BJ (cell line): ENCODE data around the gene RALB. TPM values are rescaled to one million over a fixed set of nuclear protein-coding genes. Genes with fewer than 3 reads are reported as not detected.

Experiments used
- CTCF ChIA-PET: fragments of 350-600 bp; formaldehyde crosslinking; extraction: SDS; loops from one replicate; lab custom pipeline; 2021; ENCODE audit warnings: antibody characterized with exemption, inconsistent platforms; lab: Yijun Ruan, JAX
- POLR2A ChIA-PET: fragments of 300-600 bp; sonication (Branson Sonifier 250); formaldehyde crosslinking; extraction: SDS; loops from one replicate; lab custom pipeline; 2021; ENCODE audit warnings: antibody characterized with exemption; lab: Charles Lee
- DNase-seq: peaks from one replicate; pipeline ENCODE4 v3.0.0-alpha.2; 2011; ENCODE audit warnings: low read depth
- H3K27me3 ChIP-seq: 2 replicates; pipeline ENCODE4 v1.6.0; 2011; ENCODE audit warnings: low read length; ENCODE audit not compliant: control insufficient read depth, insufficient read depth
- H3K36me3 ChIP-seq: 2 replicates; pipeline ENCODE4 v1.5.1; 2011; ENCODE audit warnings: low read length; ENCODE audit not compliant: control insufficient read depth, insufficient read depth
- H3K4me3 ChIP-seq: 2 replicates; pipeline ENCODE4 v1.5.1; 2011; ENCODE audit warnings: low read depth, mild to moderate bottlenecking, control low read depth, low read length
- polyA plus RNA-seq: library from polyadenylated mRNA; depleted of rRNA; stranded (reverse); fragments of >200 nt; gene quantifications from 2 replicates; pipeline ENCODE4 v1.2.3, GENCODE V29; 2011
- TF ChIP-seq, protein P1 (sequence below): IDR thresholded peaks from 2 replicates; pipeline ENCODE4 v1.5.1; 2011; ENCODE audit warnings: low read depth, mild to moderate bottlenecking, control low read depth, inconsistent platforms, low read length, moderate library complexity; ENCODE audit not compliant: insufficient read depth

The RALB gene
- polyA plus RNA-seq, 1 experiment, result 33.3 TPM

- POLR2A ChIA-PET, result interaction anchor here (0.6 kb wide), 1 partner anchor 355 kb away, joined by 3 read pairs; no protein-coding TSS in a partner anchor
- Histone ChIP-seq H3K27me3 (peaks cover 15% of the 10 kb centered on the region), H3K4me3 (no peak overlapping the region), H3K36me3 (no peaks in the 10 kb centered on the region)
- CTCF ChIA-PET, result interaction anchor here (0.8 to 1.8 kb wide), 5 partner anchors 10 to 347 kb away, joined by 3 to 16 read pairs (median 3); no protein-coding TSS in a partner anchor
- TF ChIP-seq, protein P1, sequence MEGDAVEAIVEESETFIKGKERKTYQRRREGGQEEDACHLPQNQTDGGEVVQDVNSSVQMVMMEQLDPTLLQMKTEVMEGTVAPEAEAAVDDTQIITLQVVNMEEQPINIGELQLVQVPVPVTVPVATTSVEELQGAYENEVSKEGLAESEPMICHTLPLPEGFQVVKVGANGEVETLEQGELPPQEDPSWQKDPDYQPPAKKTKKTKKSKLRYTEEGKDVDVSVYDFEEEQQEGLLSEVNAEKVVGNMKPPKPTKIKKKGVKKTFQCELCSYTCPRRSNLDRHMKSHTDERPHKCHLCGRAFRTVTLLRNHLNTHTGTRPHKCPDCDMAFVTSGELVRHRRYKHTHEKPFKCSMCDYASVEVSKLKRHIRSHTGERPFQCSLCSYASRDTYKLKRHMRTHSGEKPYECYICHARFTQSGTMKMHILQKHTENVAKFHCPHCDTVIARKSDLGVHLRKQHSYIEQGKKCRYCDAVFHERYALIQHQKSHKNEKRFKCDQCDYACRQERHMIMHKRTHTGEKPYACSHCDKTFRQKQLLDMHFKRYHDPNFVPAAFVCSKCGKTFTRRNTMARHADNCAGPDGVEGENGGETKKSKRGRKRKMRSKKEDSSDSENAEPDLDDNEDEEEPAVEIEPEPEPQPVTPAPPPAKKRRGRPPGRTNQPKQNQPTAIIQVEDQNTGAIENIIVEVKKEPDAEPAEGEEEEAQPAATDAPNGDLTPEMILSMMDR, result no peak
- DNase-seq, result no peak
Observed at GRCh38 chr2:120323214-120323613, 70.6 kb downstream of the RALB start.

DNA sequence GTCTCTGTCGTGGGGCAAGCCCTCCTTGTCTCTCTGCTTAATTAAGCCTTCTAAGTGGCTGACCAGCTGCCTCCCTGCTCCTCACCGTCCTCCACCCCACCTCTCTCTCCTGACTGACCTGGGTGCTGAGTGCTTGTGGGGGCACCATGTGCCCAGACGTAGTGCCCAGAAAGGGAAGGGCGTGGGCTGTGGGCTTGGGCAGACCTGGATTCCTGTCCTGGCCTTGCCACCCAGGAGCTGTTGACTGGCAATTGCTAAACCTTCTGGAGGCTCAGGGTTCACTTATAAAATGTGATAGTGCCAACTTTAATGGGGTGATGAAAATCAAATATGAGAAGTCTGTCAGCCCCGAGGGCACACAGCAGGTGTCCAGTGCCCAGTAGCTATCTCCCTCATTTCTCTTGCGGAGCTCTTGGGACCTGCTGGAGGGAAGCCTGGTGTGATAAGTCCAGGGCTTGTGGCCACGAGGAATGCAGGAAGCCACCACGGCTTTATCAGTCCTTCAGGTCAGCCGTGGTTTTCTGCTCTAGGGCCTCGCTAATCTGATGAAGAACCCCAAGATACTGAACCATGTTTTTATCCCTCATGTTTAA, 71.3 kb downstream of the RALB start:
- CTCF ChIA-PET, result interaction anchor here (0.8 to 1.8 kb wide), 7 partner anchors 10 to 357 kb away, joined by 3 to 16 read pairs (median 3); no protein-coding TSS in a partner anchor

DNA sequence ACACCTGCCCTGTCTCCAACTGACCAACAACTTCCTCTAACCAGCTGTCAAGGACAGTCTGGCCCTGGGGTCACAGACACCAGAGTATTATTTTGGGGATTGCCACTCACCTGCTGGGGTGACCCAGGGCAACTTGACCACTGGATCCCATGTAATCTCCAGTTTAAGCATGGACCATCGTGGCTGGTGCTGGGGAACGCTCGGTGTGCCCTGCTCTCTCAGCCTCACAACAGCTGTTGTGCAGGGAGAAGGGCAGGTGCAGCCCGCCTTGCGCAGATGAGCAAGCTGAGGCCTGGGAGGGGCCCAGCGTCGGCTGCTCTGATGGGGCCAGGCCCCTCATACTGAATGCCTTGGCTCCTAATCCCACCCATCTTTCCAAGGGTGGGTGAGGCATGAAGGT, 72.3 kb downstream of the RALB start:
- ChIA-PET CTCF (interaction anchor here (1.2 to 1.4 kb wide), 3 partner anchors 12 to 365 kb away, joined by 3 read pairs; no protein-coding TSS in a partner anchor), POLR2A (no interaction called here)
- no peaks in the 10 kb centered on the region for H3K36me3 ChIP-seq
- DNase-seq, result no peak
- no peak overlapping the region for H3K4me3 ChIP-seq
- TF ChIP-seq, protein P1, result no peak
- peaks cover 19% of the 10 kb centered on the region for H3K27me3 ChIP-seq

More for the DNA sequence above, 71.3 kb downstream of the RALB start:
- POLR2A ChIA-PET, result interaction anchor here (0.6 kb wide), 1 partner anchor 355 kb away, joined by 3 read pairs; no protein-coding TSS in a partner anchor
- Histone ChIP-seq H3K4me3 (no peak overlapping the region), H3K27me3 (peaks cover 15% of the 10 kb centered on the region), H3K36me3 (no peaks in the 10 kb centered on the region)
- DNase-seq, result no peak
- TF ChIP-seq, protein P1, result no peak

GRCh38 chr2:120326066-120326465, 73.4 kb downstream of the RALB start:
- CTCF ChIA-PET, result interaction anchor here (0.5 to 2.4 kb wide), 5 partner anchors 13 to 356 kb away, joined by 3 to 6 read pairs (median 3); no protein-coding TSS in a partner anchor
- Histone ChIP-seq H3K4me3 (no peak overlapping the region), H3K27me3 (peaks cover 21% of the 10 kb centered on the region), H3K36me3 (no peaks in the 10 kb centered on the region)
- TF ChIP-seq, protein P1, result no peak
- DNase-seq, result no peak
- POLR2A ChIA-PET, result interaction anchor here (0.5 kb wide), 1 partner anchor 355 kb away, joined by 4 read pairs; no protein-coding TSS in a partner anchor
